ENCODE data around the gene PPL.
"Not testable (repeated sequence)": the region's sequence is repeated elsewhere in the genome, so short reads cannot be mapped to it uniquely, and the experiment has no call there.

The PPL gene

DNA sequence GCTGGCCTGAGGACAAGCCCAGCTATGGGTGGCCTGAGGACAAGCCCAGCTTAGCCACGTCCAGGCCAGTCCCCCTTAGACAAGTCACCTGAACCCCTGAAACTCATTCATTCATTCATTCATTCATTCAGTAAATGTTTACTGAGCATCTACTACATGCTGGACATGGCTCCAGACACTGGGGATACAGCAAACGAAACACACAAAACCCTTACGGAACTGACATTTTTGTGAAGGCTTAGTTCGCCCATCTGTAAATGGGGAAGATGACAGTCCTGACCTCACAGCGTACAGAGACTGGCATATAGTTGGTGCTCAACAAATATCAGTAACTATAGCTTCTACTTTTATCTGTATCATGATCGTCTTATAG is 37.5 kb downstream of the PPL start:
- Histone ChIP-seq H3K9me2 (ENCODE audit: low read depth, low read length) (no peaks in the 10 kb centered on the region), H4K20me1 (ENCODE audit: insufficient read depth, low read length) (no peaks in the 10 kb centered on the region), H3K79me2 (ENCODE audit: insufficient read depth, low read length) (no peaks in the 10 kb centered on the region), H3K27me3 (ENCODE audit: insufficient read depth, low read length) (peaks cover 3% of the 10 kb centered on the region; the same call in 1 of the 2 replicates), H3K9me3 (ENCODE audit: low read length) (no peaks in the 10 kb centered on the region), H3K27ac (ENCODE audit: low read depth, low read length, poor library complexity, severe bottlenecking) (no peak overlapping the region), H3K36me3 (ENCODE audit: insufficient read depth, low read length) (no peaks in the 10 kb centered on the region; the same call in 1 of the 2 replicates), H3K4me1 (ENCODE audit: insufficient read depth, low read length, severe bottlenecking) (no peaks in the 10 kb centered on the region), H3K9ac (ENCODE audit: low read length) (no peak overlapping the region), H2AFZ (ENCODE audit: low read length) (no peak overlapping the region), H3K4me2 (ENCODE audit: low read length) (no peak overlapping the region), H3K4me3 (ENCODE audit: low read depth, low read length, poor library complexity, severe bottlenecking) (no peak overlapping the region), H3F3A (ENCODE audit: insufficient read depth, low read length) (no peaks in the 10 kb centered on the region)
- TF ChIP-seq, protein P1, sequence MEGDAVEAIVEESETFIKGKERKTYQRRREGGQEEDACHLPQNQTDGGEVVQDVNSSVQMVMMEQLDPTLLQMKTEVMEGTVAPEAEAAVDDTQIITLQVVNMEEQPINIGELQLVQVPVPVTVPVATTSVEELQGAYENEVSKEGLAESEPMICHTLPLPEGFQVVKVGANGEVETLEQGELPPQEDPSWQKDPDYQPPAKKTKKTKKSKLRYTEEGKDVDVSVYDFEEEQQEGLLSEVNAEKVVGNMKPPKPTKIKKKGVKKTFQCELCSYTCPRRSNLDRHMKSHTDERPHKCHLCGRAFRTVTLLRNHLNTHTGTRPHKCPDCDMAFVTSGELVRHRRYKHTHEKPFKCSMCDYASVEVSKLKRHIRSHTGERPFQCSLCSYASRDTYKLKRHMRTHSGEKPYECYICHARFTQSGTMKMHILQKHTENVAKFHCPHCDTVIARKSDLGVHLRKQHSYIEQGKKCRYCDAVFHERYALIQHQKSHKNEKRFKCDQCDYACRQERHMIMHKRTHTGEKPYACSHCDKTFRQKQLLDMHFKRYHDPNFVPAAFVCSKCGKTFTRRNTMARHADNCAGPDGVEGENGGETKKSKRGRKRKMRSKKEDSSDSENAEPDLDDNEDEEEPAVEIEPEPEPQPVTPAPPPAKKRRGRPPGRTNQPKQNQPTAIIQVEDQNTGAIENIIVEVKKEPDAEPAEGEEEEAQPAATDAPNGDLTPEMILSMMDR (IDR thresholded peaks at IDR 0.05; ENCODE audit: low read length), result no peak
- no peak for TF ChIP-seq EZH2 (IDR thresholded peaks at IDR 0.05; ENCODE audit: borderline replicate concordance, low read length)

DNA sequence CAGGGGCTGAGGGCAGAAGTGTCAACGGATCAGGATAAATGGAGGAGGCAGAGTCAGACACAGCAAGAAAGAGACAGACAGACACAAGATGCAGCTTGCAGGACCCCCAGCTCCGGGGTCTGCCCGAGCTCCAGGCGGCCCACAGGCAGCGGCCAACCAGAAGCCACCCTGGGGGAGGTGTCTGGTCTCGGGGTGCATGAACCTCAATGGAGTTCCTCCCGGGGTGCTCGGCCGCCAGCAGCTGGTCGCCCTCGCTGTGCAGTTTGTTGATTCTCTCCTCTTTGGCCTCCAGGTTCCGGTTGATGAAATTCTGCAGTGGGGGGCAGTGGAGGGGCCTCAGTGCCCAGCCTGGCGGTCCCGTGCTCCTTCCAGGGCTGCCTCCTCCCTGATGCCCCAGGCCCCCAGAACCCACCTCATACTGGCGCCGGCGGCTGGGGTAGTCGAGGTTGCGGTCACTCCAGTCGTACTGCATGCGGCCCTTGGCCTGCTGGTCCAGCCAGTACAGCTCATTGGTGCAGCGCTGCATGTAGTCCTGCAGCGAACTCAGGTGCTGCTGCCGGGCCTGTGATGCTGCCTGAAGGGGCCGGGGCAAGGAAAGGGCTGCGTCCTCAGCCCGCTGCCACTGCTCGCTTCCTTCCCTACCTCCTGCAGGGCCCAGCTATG is 38.0 kb downstream of the PPL start:
- no peaks in the 10 kb centered on the region for H3K4me1 ChIP-seq (ENCODE audit: insufficient read depth, low read length, severe bottlenecking)
- H3K4me3 ChIP-seq (ENCODE audit: low read depth, low read length, poor library complexity, severe bottlenecking), result no peak overlapping the region
- no peak overlapping the region for H2AFZ ChIP-seq (ENCODE audit: low read length)
- no peak overlapping the region for H3K27ac ChIP-seq (ENCODE audit: low read depth, low read length, poor library complexity, severe bottlenecking)
- no peaks in the 10 kb centered on the region for H3K9me3 ChIP-seq (ENCODE audit: low read length)
- H3F3A ChIP-seq (ENCODE audit: insufficient read depth, low read length), result no peaks in the 10 kb centered on the region
- H3K9ac ChIP-seq (ENCODE audit: low read length), result no peak overlapping the region
- H3K79me2 ChIP-seq (ENCODE audit: insufficient read depth, low read length), result no peaks in the 10 kb centered on the region
- TF ChIP-seq EZH2 (IDR thresholded peaks at IDR 0.05; ENCODE audit: borderline replicate concordance, low read length), result no peak
- TF ChIP-seq, protein P1 (IDR thresholded peaks at IDR 0.05; ENCODE audit: low read length), result no peak
- no peak overlapping the region for H3K4me2 ChIP-seq (ENCODE audit: low read length)
- no peaks in the 10 kb centered on the region for H3K9me2 ChIP-seq (ENCODE audit: low read depth, low read length)
- peaks cover 3% of the 10 kb centered on the region; the same call in 1 of the 2 replicates for H3K27me3 ChIP-seq (ENCODE audit: insufficient read depth, low read length)
- no peaks in the 10 kb centered on the region; the same call in 1 of the 2 replicates for H3K36me3 ChIP-seq (ENCODE audit: insufficient read depth, low read length)
- H4K20me1 ChIP-seq (ENCODE audit: insufficient read depth, low read length), result no peaks in the 10 kb centered on the region

DNA sequence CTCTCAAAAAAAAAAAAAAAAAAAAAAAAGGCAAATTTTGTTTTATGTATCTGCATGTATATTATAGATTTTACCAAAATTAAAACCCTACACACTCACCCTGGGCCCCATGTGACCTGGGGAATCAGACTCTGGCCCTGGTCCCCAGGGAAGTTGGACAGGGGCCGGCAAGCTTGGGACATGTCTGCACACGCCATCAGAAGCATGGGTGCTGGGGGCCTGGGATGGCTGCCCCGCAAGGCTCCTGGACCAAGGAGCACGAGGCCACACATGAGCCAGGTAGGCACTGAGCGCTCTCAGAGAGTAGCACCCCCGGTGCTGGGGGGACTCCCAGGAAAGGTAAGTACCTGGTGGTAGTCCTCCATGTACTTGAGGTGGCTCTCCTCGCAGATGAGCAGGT is 39.6 kb downstream of the PPL start:
- H3K4me1 ChIP-seq (ENCODE audit: insufficient read depth, low read length, severe bottlenecking), result no peaks in the 10 kb centered on the region
- no peaks in the 10 kb centered on the region for H3F3A ChIP-seq (ENCODE audit: insufficient read depth, low read length)
- no peaks in the 10 kb centered on the region for H3K9me3 ChIP-seq (ENCODE audit: low read length)
- H3K4me2 ChIP-seq (ENCODE audit: low read length), result no peak overlapping the region
- TF ChIP-seq, protein P1 (IDR thresholded peaks at IDR 0.05; ENCODE audit: low read length), result no peak
- no peak for TF ChIP-seq EZH2 (IDR thresholded peaks at IDR 0.05; ENCODE audit: borderline replicate concordance, low read length)
- H3K9me2 ChIP-seq (ENCODE audit: low read depth, low read length), result no peaks in the 10 kb centered on the region
- H3K36me3 ChIP-seq (ENCODE audit: insufficient read depth, low read length), result no peaks in the 10 kb centered on the region; the same call in 1 of the 2 replicates
- no peak overlapping the region for H3K9ac ChIP-seq (ENCODE audit: low read length)
- H3K4me3 ChIP-seq (ENCODE audit: low read depth, low read length, poor library complexity, severe bottlenecking), result no peak overlapping the region
- H2AFZ ChIP-seq (ENCODE audit: low read length), result no peak overlapping the region
- H3K27ac ChIP-seq (ENCODE audit: low read depth, low read length, poor library complexity, severe bottlenecking), result no peak overlapping the region
- peaks cover 3% of the 10 kb centered on the region; the same call in 1 of the 2 replicates for H3K27me3 ChIP-seq (ENCODE audit: insufficient read depth, low read length)
- no peaks in the 10 kb centered on the region for H4K20me1 ChIP-seq (ENCODE audit: insufficient read depth, low read length)
- no peaks in the 10 kb centered on the region for H3K79me2 ChIP-seq (ENCODE audit: insufficient read depth, low read length)

DNA sequence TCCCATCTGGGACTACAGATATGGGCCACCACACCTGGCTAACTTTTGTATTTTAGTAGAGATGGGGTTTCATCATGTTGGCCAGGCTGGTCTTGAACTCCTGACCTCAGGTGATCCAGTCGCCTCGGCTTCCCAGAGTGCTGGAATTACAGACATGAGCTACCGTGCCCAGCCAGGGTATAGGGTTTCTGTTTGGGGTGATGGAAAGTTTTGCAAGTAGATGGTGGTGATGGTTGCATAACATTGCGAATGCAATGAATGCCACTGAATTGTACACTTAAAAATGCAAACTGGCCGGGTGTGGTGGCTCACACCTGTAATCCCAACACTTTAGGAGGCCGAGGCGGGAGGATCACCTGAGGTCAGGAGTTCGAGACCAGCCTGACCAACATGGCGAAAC is 40.2 kb downstream of the PPL start:
- not testable (repeated sequence) for H3K4me3 ChIP-seq (ENCODE audit: low read depth, low read length, poor library complexity, severe bottlenecking); H3K4me1 ChIP-seq (ENCODE audit: insufficient read depth, low read length, severe bottlenecking); H2AFZ ChIP-seq (ENCODE audit: low read length); H3K27ac ChIP-seq (ENCODE audit: low read depth, low read length, poor library complexity, severe bottlenecking); H3K4me2 ChIP-seq (ENCODE audit: low read length); H3K79me2 ChIP-seq (ENCODE audit: insufficient read depth, low read length); H3K36me3 ChIP-seq (ENCODE audit: insufficient read depth, low read length); H3K27me3 ChIP-seq (ENCODE audit: insufficient read depth, low read length); H4K20me1 ChIP-seq (ENCODE audit: insufficient read depth, low read length); H3F3A ChIP-seq (ENCODE audit: insufficient read depth, low read length); H3K9ac ChIP-seq (ENCODE audit: low read length); H3K9me2 ChIP-seq (ENCODE audit: low read depth, low read length); H3K9me3 ChIP-seq (ENCODE audit: low read length)

All from OCI-LY1 (cell line).